8988T (cell line): Measurements from ENCODE around the gene LBP.
"Not testable (repeated sequence)": the region's sequence is repeated elsewhere in the genome, so short reads cannot be mapped to it uniquely, and the experiment has no call there.

ENCODE experiments used
- DNase-seq: peaks from one replicate; pipeline ENCODE4 v3.0.0; 2011

Gene LBP

GRCh38 chr20:38350879-38351775 is 4.8 kb downstream of the LBP start:
- no peak for DNase-seq

- DNase-seq: no peak
Observed at GRCh38 chr20:38353316-38353715, 7.0 kb downstream of the LBP start.

GRCh38 chr20:38354227-38354626 is 7.9 kb downstream of the LBP start:
- no peak for DNase-seq

GRCh38 chr20:38355161-38356012 is 9.1 kb downstream of the LBP start:
- no peak for DNase-seq

GRCh38 chr20:38357653-38358207 is 11.4 kb downstream of the LBP start:
- no peak for DNase-seq

- no peak for DNase-seq
Observed at GRCh38 chr20:38358556-38358955, 12.3 kb downstream of the LBP start.

DNA sequence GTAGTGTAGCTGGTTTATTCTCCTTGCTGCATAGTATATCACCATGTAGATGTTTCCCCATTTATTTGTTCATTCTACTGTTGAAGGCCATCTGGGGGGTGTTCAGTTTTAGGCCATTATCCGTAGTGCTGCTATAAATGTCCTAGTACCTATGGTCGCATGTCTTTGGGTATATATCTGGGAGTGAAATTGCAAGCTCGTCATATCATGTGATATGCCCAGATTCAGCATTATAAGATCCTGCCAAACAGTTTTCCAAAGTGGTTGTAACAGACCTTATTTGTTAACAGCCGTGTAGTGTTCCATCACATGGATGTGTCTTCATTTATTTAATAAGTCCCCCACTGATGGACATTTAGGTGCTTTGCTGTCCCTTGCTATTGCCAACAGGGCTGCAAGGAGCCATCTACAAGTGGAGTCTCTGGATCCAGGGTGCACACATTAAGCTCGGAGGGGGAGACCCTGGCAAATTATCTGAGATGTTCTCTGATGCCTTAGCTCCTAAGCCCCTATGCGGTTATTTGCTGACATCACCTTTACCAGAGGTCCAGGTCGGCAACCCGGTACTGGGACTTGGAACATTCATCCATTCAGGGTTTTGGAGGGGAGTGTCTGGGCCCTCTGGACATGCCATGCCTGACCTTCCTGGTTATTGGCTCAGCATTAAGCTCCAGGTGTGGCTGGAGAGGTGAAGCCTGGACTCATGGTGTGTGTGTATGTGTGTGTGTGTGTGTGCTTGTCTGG is 16.9 kb downstream of the LBP start:
- no peak for DNase-seq

DNA sequence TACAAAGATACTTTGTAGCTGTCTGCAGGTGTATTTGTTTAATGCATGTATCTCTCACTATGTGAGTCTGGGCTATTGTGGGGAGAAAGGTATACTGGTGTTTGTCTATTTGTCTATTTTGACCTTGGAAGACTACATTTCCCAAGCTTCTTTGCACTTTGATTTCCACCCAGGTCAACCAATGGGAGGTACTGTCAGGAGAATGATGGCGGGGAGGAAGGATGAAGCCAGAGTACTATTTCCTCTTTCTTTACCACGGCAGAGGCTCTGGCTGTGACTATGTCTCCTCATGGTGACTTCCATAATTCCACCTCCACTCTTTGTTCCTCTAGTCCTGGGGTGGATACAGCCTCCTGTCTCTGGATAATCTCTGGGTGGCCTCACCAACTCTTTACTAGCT is 23.1 kb downstream of the LBP start:
- no peak for DNase-seq

DNA sequence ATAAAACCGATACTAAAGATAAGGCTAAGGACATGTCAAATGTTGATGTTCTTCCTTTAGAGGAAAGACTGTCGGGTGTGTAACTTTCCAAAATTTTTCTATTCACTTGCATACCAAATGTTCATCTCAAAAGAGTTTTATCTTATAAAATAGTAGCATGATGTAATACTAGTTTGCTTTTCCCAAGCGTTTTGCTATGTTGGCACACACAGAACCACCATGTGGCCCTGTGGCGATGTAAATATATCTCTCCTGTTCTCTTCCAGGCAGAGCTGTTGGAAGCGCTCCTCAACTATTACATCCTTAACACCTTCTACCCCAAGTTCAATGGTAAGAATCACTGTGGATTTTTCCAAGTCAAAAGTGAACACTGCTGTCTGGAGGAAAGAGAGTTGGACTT is 26.5 kb downstream of the LBP start:
- DNase-seq: no peak

DNA sequence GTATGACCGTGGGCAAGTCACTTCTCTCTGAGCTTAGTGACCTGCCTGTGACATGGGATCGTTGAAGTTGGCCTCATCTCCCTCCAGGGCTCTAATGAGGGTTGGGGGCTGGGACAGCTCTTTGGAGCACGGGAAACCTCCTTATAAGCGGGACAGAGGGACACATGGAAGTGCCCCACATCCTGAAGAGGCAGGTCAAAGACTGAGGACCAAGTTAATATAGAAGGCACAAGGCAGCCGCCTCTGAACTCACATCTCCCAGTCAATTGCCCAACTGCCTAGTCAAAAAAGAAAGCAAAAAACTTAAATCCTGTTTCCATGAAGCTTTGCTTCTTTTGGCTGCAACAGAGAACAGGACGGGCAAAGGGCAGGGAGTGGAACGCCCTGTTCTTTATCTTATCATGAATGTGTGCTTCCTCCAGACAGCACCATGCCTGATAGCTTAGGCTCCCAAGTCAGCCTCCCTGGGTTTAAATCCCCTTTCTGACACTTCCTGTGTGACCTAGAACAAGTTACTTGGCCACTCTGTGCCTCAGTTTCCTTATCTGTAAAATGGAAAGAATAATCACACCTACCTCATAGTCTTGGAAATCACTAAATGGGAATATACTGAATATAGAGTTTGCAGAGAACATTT is 27.1 kb downstream of the LBP start:
- DNase-seq: no peak

GRCh38 chr20:38373898-38374297 is 27.6 kb downstream of the LBP start:
- DNase-seq: no peak

DNA sequence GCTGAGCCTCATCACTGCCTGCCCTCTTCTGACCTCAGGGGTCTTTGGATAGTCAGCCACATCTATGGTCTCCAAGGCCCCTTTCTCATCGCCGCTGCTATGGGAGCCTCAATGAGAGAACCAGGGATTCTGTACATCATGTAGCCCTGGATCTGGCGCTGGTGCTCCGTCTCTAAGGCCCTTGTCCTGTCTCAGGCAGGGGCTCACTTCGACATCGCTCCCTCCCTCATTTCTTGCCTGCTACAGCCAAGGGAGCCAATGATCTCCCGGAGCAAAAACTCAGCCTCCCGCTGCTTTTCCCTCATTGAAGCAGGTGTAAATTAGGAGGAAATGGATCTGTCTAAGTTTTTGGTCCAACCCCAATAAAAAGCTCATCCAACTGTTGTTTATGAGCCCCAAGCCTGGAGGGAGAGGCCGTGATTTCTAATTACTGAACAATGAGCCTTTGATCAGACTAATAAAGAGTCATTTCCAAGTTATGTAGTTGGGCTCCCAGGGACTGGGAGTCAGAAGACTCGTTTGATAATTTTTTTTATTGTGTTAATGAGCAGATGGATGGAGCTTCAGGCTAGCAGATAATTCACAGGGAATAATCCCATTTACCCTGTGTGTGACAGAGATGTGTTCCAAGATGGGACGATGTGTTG is 30.9 kb downstream of the LBP start:
- no peak for DNase-seq

DNA sequence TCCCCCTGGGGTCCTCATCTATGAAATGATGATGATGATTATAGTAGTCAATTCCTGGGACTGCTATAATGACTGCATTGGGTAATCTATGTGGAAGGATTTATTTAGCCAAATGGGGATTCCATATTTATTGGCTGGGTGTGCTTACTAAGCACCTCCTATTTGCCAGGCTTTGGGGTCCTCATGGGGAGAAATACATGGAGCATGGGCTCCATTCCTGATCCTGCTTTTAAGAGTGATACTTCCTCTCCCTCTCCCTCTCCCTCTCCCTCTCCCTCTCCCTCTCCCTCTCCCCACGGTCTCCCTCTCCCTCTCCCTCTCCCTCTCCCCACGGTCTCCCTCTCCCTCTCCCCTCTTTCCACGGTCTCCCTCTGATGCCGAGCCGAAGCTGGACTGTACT is 31.6 kb downstream of the LBP start:
- not testable (repeated sequence) for DNase-seq

- DNase-seq: no peak
Observed at GRCh38 chr20:38383147-38383546, 36.9 kb downstream of the LBP start.

GRCh38 chr20:38386004-38386403 is 39.7 kb downstream of the LBP start:
- DNase-seq: no peak

DNA sequence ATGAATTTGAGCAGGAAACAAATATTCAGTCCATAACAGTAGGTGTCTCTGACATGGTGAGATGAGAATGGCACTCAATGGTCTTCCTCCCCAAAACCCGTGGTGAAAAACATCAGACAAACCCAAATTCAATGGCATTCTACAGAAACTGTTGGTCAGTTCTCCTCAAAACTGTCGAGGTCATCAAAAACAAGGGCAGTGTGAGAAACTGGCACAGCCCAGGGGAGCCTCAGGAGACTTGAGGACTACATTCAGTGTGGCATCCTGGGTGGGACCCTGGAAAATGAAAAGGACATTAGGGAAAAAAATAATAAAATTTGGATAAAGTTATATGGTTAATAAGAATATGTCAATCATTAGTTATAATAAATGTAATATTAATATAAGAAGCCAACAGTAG is 40.6 kb downstream of the LBP start:
- no peak for DNase-seq

DNA sequence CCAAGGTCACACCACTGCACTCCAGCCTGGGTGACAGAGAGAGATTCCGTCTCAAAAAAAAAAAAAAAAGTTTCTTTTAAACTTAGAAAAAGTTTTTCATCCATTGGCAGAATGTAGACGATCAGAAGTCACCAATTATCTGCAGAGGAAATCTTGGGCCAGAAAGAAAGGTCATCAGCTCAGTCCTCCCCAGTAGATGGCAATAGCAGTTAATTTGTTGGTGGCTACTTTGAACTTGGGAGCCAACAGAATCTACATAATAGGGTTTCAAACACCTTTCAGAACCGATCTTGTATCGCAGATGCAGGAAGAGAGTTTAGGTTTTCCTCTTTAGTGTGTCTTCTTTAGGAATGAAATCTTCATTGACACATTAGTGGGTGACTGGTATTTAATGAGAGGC is 41.7 kb downstream of the LBP start:
- no peak for DNase-seq

DNA sequence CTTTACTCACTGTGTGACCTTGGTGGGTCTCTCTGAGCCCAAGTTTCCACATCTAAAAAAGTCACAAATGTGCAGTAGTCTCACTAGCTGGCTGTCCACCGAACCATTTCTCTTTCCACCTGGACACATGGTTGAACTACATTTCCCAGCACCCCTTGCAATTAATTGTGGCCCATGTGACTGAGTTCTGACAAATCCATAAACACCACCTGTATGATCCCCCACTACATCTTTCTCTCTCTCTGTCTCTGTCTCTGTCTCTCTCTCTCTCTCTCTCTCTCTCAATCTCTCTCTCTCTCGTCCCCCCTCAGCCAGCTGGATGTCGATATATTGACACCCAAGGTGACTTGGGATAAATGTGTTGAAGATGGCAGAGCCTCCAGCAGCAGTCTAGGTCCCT is 46.1 kb downstream of the LBP start:
- no peak for DNase-seq

DNA sequence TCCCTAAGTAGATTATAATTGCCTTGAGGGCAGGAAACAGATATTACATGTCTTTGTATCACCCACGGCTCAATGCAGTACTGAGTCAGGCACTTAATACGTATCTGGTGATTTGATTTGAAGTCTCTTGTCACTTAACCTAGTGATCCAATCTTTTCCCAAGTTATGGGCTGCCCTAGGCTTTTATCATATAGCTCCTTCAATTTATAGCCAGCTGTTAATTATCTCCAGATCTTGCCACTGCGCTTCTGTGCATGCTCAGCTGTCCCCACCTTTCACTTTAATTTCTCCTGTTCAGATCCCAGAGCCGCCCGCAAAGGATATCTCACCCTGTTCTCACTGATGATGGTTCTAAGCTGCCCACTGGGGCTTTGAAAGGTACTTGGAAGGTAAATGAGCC is 47.0 kb downstream of the LBP start:
- no peak for DNase-seq

GRCh38 chr20:38395165-38395564 is 48.9 kb downstream of the LBP start:
- no peak for DNase-seq

DNA sequence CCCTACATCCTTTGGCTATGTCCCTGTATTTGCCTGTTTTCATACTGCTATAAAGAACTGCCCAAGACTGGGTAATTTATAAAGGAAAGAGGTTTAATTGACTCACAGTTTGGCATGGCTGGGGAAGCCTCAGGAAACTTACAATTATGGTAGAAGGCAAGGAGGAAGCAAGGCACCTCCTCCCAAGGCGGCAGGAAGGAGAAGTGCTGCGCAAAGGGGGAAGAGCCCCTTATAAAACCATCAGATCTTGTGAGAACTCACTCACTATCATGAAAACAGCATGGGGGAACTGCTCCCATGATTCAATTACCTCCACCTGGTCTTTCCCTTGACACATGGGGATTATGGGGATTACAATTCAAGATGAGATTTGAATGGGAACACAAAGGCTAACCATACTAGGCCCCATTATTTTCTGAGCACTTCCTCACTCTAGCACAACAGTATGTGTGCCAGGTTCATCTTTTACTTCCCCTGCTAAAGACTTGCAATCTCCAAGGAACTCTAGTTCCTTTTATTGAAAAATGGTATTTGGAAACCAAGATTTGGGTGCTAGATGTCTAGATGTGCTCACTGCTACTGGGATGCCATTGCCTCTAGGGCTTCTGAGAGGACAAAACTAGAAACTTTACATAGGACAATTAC is 49.6 kb downstream of the LBP start:
- DNase-seq: not testable (repeated sequence)
